ENCODE data around the gene CDKN1B. TPM values are rescaled to one million over a fixed set of nuclear protein-coding genes. Genes with fewer than 3 reads are reported as not detected.
A peak's percentile ranks its signal among the peaks of the same experiment; 100 is the strongest.

CDKN1B gene
- total RNA-seq, 1 donor from 2014 or later, result 37.9 TPM

- Mint-ChIP-seq H3K4me3 (ENCODE audit: unreplicated experiment) (no peak overlapping the region), H3K36me3 (ENCODE audit: low read depth) (no peaks in the 10 kb centered on the region), H3K27me3 (ENCODE audit: low read depth) (no peaks in the 10 kb centered on the region), H3K9me3 (ENCODE audit: low read depth) (no peaks in the 10 kb centered on the region), H3K27ac (ENCODE audit: unreplicated experiment) (peak overlapping the region; percentile 66), H3K4me1 (ENCODE audit: low read depth) (peaks cover 5% of the 10 kb centered on the region)
- DNase-seq (ENCODE audit: low spot score), result no peak
- TF ChIP-seq, protein P1, sequence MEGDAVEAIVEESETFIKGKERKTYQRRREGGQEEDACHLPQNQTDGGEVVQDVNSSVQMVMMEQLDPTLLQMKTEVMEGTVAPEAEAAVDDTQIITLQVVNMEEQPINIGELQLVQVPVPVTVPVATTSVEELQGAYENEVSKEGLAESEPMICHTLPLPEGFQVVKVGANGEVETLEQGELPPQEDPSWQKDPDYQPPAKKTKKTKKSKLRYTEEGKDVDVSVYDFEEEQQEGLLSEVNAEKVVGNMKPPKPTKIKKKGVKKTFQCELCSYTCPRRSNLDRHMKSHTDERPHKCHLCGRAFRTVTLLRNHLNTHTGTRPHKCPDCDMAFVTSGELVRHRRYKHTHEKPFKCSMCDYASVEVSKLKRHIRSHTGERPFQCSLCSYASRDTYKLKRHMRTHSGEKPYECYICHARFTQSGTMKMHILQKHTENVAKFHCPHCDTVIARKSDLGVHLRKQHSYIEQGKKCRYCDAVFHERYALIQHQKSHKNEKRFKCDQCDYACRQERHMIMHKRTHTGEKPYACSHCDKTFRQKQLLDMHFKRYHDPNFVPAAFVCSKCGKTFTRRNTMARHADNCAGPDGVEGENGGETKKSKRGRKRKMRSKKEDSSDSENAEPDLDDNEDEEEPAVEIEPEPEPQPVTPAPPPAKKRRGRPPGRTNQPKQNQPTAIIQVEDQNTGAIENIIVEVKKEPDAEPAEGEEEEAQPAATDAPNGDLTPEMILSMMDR (IDR thresholded peaks at IDR 0.05), result no peak
Measured at GRCh38 chr12:12759234-12759915, 42.2 kb downstream of the CDKN1B start.

- Mint-ChIP-seq H3K9me3 (ENCODE audit: low read depth) (peaks cover 1% of the 10 kb centered on the region), H3K36me3 (ENCODE audit: low read depth) (peaks cover under 1% of the 10 kb centered on the region), H3K4me1 (ENCODE audit: low read depth) (no peaks in the 10 kb centered on the region), H3K27me3 (ENCODE audit: low read depth) (no peaks in the 10 kb centered on the region), H3K27ac (ENCODE audit: unreplicated experiment) (no peak overlapping the region), H3K4me3 (ENCODE audit: unreplicated experiment) (no peak overlapping the region)
- TF ChIP-seq, protein P1 (IDR thresholded peaks at IDR 0.05), result no peak
- no peak for DNase-seq (ENCODE audit: low spot score)
Measured at GRCh38 chr12:12764824-12765223, 47.7 kb downstream of the CDKN1B start.

DNA sequence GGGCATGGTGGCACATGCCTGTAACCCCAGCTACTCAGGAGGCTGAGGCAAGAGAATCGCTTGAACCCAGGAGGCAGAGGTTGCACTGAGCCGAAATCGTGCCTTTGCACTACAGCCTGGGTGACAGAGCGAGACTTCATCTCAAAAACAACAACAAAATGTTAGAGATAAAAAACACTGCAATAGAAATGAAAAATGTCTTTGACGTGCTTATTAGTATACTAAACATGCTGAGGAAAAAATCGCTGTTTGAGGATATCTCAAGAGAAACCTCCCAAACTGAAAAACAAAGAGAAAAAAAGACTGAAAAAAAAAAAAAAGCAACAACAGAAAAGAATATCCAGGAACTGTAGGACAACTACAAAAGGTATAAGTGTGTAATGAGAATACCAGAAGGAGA lies 53.1 kb downstream of the CDKN1B start:
- no peak for DNase-seq (ENCODE audit: low spot score)
- Mint-ChIP-seq H3K27me3 (ENCODE audit: low read depth) (no peaks in the 10 kb centered on the region), H3K27ac (ENCODE audit: unreplicated experiment) (no peak overlapping the region), H3K4me3 (ENCODE audit: unreplicated experiment) (no peak overlapping the region), H3K4me1 (ENCODE audit: low read depth) (no peaks in the 10 kb centered on the region), H3K9me3 (ENCODE audit: low read depth) (peaks cover 6% of the 10 kb centered on the region), H3K36me3 (ENCODE audit: low read depth) (peaks cover 5% of the 10 kb centered on the region)
- TF ChIP-seq, protein P1 (IDR thresholded peaks at IDR 0.05), result no peak

Small RNA genes within 50 kb of the gene (microRNA-seq; reads per million reads assigned to microRNA genes)
- not detected for gene MIR613 (ENCODE audit: borderline number of aligned reads)

Other genes with a start within 250 kb of the CDKN1B start
- 9.7 to 13.7 TPM (median 11.4 TPM) in 3 replicates for gene DUSP16, start 154.5 kb upstream of the CDKN1B start, total RNA-seq
- 11.3 to 14.4 TPM (median 11.4 TPM) in 3 replicates for gene CREBL2, start 105.5 kb upstream of the CDKN1B start, total RNA-seq
- 0.60 TPM in 1 of 3 replicates, not detected in the others for gene GPR19, start 21.2 kb upstream of the CDKN1B start, total RNA-seq
- gene APOLD1, start 68.3 kb downstream of the CDKN1B start, total RNA-seq, result 4.2 to 8.1 TPM (median 7.1 TPM) in 3 replicates
- 33.6 to 44.0 TPM (median 39.3 TPM) in 3 replicates for gene DDX47, start 96.0 kb downstream of the CDKN1B start, total RNA-seq
- 8.1 to 13.1 TPM (median 10.5 TPM) in 3 replicates for gene GPRC5A, start 174.2 kb downstream of the CDKN1B start, total RNA-seq
- not detected in 3 replicates for gene GPRC5D, start 234.8 kb downstream of the CDKN1B start, total RNA-seq